ENCODE results near the gene CYBA. TPM values are rescaled to one million over a fixed set of nuclear protein-coding genes. Genes with fewer than 3 reads are reported as not detected.

The CYBA gene
- total RNA-seq, 2 experiments from 2014 or later = 359 to 601 TPM

GRCh38 chr16:88595101-88595500 lies 55.8 kb downstream of the CYBA start:
- H4K20me1 ChIP-seq (ENCODE audit: insufficient read depth, low read length) = peaks cover 3% of the 10 kb centered on the region; the same call in 1 of the 2 replicates
- intact Hi-C loops (cut with micrococcal nuclease; ENCODE audit: unreplicated experiment) = no loop called here
- H3K79me2 ChIP-seq (ENCODE audit: insufficient read depth, low read depth, low read length) = no peaks in the 10 kb centered on the region
- no peak for TF ChIP-seq CTCF (conservative IDR thresholded peaks at IDR 0.05; ENCODE audit: low read length)
- DNase-seq (ENCODE audit: low spot score) = no peak
- peaks cover 67% of the 10 kb centered on the region for H3K36me3 ChIP-seq (ENCODE audit: insufficient read depth, low read length)
- no peaks in the 10 kb centered on the region for H3K9me2 ChIP-seq (ENCODE audit: insufficient read depth, low read length)
- no peak overlapping the region for H3K4me3 ChIP-seq (ENCODE audit: low read depth, low read length, poor library complexity, severe bottlenecking)
- no peak overlapping the region for H2AFZ ChIP-seq (ENCODE audit: low read length)
- H3K4me2 ChIP-seq (ENCODE audit: low read length) = no peak overlapping the region
- CTCF ChIA-PET (ENCODE audit: unreplicated experiment) = no interaction called here
- BruUV-seq (replicated peaks) = no TSS peak
- H3K27ac ChIP-seq (ENCODE audit: low read depth, low read length, poor library complexity, severe bottlenecking) = no peak overlapping the region
- H3K9me3 ChIP-seq (ENCODE audit: low read length) = no peaks in the 10 kb centered on the region
- POLR2A ChIA-PET = interaction anchor here (0.7 kb wide), 1 partner anchor 42 kb away, joined by 4 read pairs; no protein-coding TSS in a partner anchor
- no peaks in the 10 kb centered on the region for H3K4me1 ChIP-seq (ENCODE audit: insufficient read depth, low read length, poor library complexity, severe bottlenecking)

GRCh38 chr16:88593910-88594309 lies 56.9 kb downstream of the CYBA start:
- H3K4me2 ChIP-seq (ENCODE audit: low read length) = no peak overlapping the region
- no peaks in the 10 kb centered on the region for H3K9me2 ChIP-seq (ENCODE audit: insufficient read depth, low read length)
- no peaks in the 10 kb centered on the region for H3K4me1 ChIP-seq (ENCODE audit: insufficient read depth, low read length, poor library complexity, severe bottlenecking)
- no peak for TF ChIP-seq EZH2phosphoT487 (IDR thresholded peaks at IDR 0.05; ENCODE audit: borderline replicate concordance, low read depth, low read length)
- TF ChIP-seq CTCF (conservative IDR thresholded peaks at IDR 0.05; ENCODE audit: low read length) = no peak
- BruUV-seq (replicated peaks) = no TSS peak
- ChIA-PET CTCF (ENCODE audit: unreplicated experiment) (no interaction called here), POLR2A (no interaction called here)
- peaks cover 3% of the 10 kb centered on the region; the same call in 1 of the 2 replicates for H4K20me1 ChIP-seq (ENCODE audit: insufficient read depth, low read length)
- intact Hi-C loops (cut with micrococcal nuclease; ENCODE audit: unreplicated experiment) = no loop called here
- H3K79me2 ChIP-seq (ENCODE audit: insufficient read depth, low read depth, low read length) = no peaks in the 10 kb centered on the region
- H3K27ac ChIP-seq (ENCODE audit: low read depth, low read length, poor library complexity, severe bottlenecking) = no peak overlapping the region
- H2AFZ ChIP-seq (ENCODE audit: low read length) = no peak overlapping the region
- no peak overlapping the region for H3K4me3 ChIP-seq (ENCODE audit: low read depth, low read length, poor library complexity, severe bottlenecking)
- H3K36me3 ChIP-seq (ENCODE audit: insufficient read depth, low read length) = peaks cover 67% of the 10 kb centered on the region
- H3K9me3 ChIP-seq (ENCODE audit: low read length) = no peaks in the 10 kb centered on the region
- DNase-seq (ENCODE audit: low spot score) = no peak

- POLR2A ChIA-PET = no interaction called here
- Histone ChIP-seq H3K27ac (ENCODE audit: low read depth, low read length, poor library complexity, severe bottlenecking) (no peak overlapping the region), H2AFZ (ENCODE audit: low read length) (no peak overlapping the region), H3K36me3 (ENCODE audit: insufficient read depth, low read length) (peaks cover 68% of the 10 kb centered on the region), H3K4me2 (ENCODE audit: low read length) (no peak overlapping the region), H3K4me1 (ENCODE audit: insufficient read depth, low read length, poor library complexity, severe bottlenecking) (no peaks in the 10 kb centered on the region), H3K4me3 (ENCODE audit: low read depth, low read length, poor library complexity, severe bottlenecking) (no peak overlapping the region), H4K20me1 (ENCODE audit: insufficient read depth, low read length) (peaks cover 3% of the 10 kb centered on the region; the same call in 1 of the 2 replicates), H3K9me3 (ENCODE audit: low read length) (no peaks in the 10 kb centered on the region), H3K9me2 (ENCODE audit: insufficient read depth, low read length) (no peaks in the 10 kb centered on the region), H3K79me2 (ENCODE audit: insufficient read depth, low read depth, low read length) (no peaks in the 10 kb centered on the region)
- no peak for DNase-seq (ENCODE audit: low spot score)
- no TSS peak for BruUV-seq (replicated peaks)
- TF ChIP-seq CTCF (conservative IDR thresholded peaks at IDR 0.05; ENCODE audit: low read length) (no peak), EZH2phosphoT487 (IDR thresholded peaks at IDR 0.05; ENCODE audit: borderline replicate concordance, low read depth, low read length) (no peak)
- intact Hi-C loops (cut with micrococcal nuclease; ENCODE audit: unreplicated experiment) = no loop called here
- CTCF ChIA-PET (ENCODE audit: unreplicated experiment) = no interaction called here
Measured at GRCh38 chr16:88593489-88593888, 57.4 kb downstream of the CYBA start.

Other genes with a start within 250 kb of the CYBA start
- gene ZFPM1, start 197.8 kb downstream of the CYBA start, total RNA-seq (2014; rRNA removed; shearing (Covaris generic)) = 0.98 and 2.1 TPM in 2 replicates
- gene ZFPM1, start 197.8 kb downstream of the CYBA start, total RNA-seq (2022) = 11.9 and 14.2 TPM in 2 replicates
- 22.2 and 26.6 TPM in 2 replicates for gene ZC3H18, start 80.7 kb downstream of the CYBA start, total RNA-seq (2014; rRNA removed; shearing (Covaris generic))
- gene ZC3H18, start 80.7 kb downstream of the CYBA start, total RNA-seq (2022) = 72.1 and 79.0 TPM in 2 replicates
- gene IL17C, start 12.5 kb downstream of the CYBA start, total RNA-seq (2014; rRNA removed; shearing (Covaris generic)) = not detected in 2 replicates
- 0.50 and 0.86 TPM in 2 replicates for gene IL17C, start 12.5 kb downstream of the CYBA start, total RNA-seq (2022)
- gene MVD, start 12.0 kb upstream of the CYBA start, total RNA-seq (2014; rRNA removed; shearing (Covaris generic)) = 65.6 and 74.4 TPM in 2 replicates
- 136 and 158 TPM in 2 replicates for gene MVD, start 12.0 kb upstream of the CYBA start, total RNA-seq (2022)
- 2.4 and 3.1 TPM in 2 replicates for gene SNAI3, start 35.5 kb upstream of the CYBA start, total RNA-seq (2014; rRNA removed; shearing (Covaris generic))
- 1.6 and 3.3 TPM in 2 replicates for gene SNAI3, start 35.5 kb upstream of the CYBA start, total RNA-seq (2022)
- gene RNF166, start 55.4 kb upstream of the CYBA start, total RNA-seq (2014; rRNA removed; shearing (Covaris generic)) = 39.2 and 52.4 TPM in 2 replicates
- 40.3 and 56.2 TPM in 2 replicates for gene RNF166, start 55.4 kb upstream of the CYBA start, total RNA-seq (2022)
- gene CTU2, start 55.5 kb upstream of the CYBA start, total RNA-seq (2014; rRNA removed; shearing (Covaris generic)) = 18.5 and 21.9 TPM in 2 replicates
- gene CTU2, start 55.5 kb upstream of the CYBA start, total RNA-seq (2022) = 23.3 and 24.4 TPM in 2 replicates
- 123 and 144 TPM in 2 replicates for gene PIEZO1, start 134.2 kb upstream of the CYBA start, total RNA-seq (2014; rRNA removed; shearing (Covaris generic))
- 154 and 157 TPM in 2 replicates for gene PIEZO1, start 134.2 kb upstream of the CYBA start, total RNA-seq (2022)
- 82.7 and 90.2 TPM in 2 replicates for gene CDT1, start 152.7 kb upstream of the CYBA start, total RNA-seq (2014; rRNA removed; shearing (Covaris generic))
- gene CDT1, start 152.7 kb upstream of the CYBA start, total RNA-seq (2022) = 108 and 150 TPM in 2 replicates
- gene APRT, start 160.9 kb upstream of the CYBA start, total RNA-seq (2014; rRNA removed; shearing (Covaris generic)) = 168 and 216 TPM in 2 replicates
- 118 and 151 TPM in 2 replicates for gene APRT, start 160.9 kb upstream of the CYBA start, total RNA-seq (2022)
- gene GALNS, start 205.9 kb upstream of the CYBA start, total RNA-seq (2014; rRNA removed; shearing (Covaris generic)) = 17.2 and 18.5 TPM in 2 replicates
- 44.7 and 49.0 TPM in 2 replicates for gene GALNS, start 205.9 kb upstream of the CYBA start, total RNA-seq (2022)
- gene TRAPPC2L, start 206.1 kb upstream of the CYBA start, total RNA-seq (2014; rRNA removed; shearing (Covaris generic)) = 27.3 and 27.6 TPM in 2 replicates
- 34.2 and 44.9 TPM in 2 replicates for gene TRAPPC2L, start 206.1 kb upstream of the CYBA start, total RNA-seq (2022)
- gene PABPN1L, start 215.6 kb upstream of the CYBA start, total RNA-seq (2014; rRNA removed; shearing (Covaris generic)) = not detected in 2 replicates
- 0.38 TPM in 1 of 2 replicates, not detected in the other for gene PABPN1L, start 215.6 kb upstream of the CYBA start, total RNA-seq (2022)